Thoracic aorta (tissue), 2 donors: ENCODE data around the gene POU2AF3. TPM values are rescaled to one million over a fixed set of nuclear protein-coding genes. Genes with fewer than 3 reads are reported as not detected.

Experiments used
- ATAC-seq: fragments of 150-250 bp; one replicate; pipeline ENCODE4 v1.8.0; 2017; ENCODE audit warnings: low read depth; ENCODE audit not compliant: insufficient number of reproducible peaks, low FRiP score
- DNase-seq: peaks from one replicate; pipeline ENCODE4 v3.0.0-alpha.2; 2020; ENCODE audit warnings: low spot score
- H3K27ac ChIP-seq, 2 donors: fragments of 200-600 bp; sonication (generic); 1 replicate in 1 of 2; 2 replicates in 1 of 2; pipeline ENCODE4 v1.5.1; 2016; ENCODE audit warnings: mild to moderate bottlenecking in 2 of 2, moderate library complexity in 2 of 2
- H3K27me3 ChIP-seq: fragments of 200-600 bp; sonication (generic); replicated peaks from 2 replicates; pipeline ENCODE4 v1.6.0; 2016; ENCODE audit warnings: mild to moderate bottlenecking; ENCODE audit not compliant: insufficient read depth
- H3K36me3 ChIP-seq: fragments of 200-600 bp; sonication (generic); one replicate; pipeline ENCODE4 v1.5.1; 2016
- H3K4me1 ChIP-seq, 2 donors: fragments of 200-600 bp; sonication (generic); 1 replicate in 1 of 2; 2 replicates in 1 of 2; pipeline versions ENCODE4 v1.5.1 to v1.6.0; 2016; ENCODE audit warnings: low read depth in 2 of 2, mild to moderate bottlenecking in 1 of 2; ENCODE audit not compliant: control insufficient read depth in 1 of 2
- H3K4me3 ChIP-seq: fragments of 200-600 bp; sonication (generic); 2 replicates; pipeline ENCODE4 v1.5.1; 2016; ENCODE audit warnings: mild to moderate bottlenecking
- H3K9me3 ChIP-seq: fragments of 200-600 bp; sonication (generic); 2 replicates; pipeline ENCODE4 v1.5.1; 2016
- total RNA-seq, 2 donors: library from RNA; depleted of rRNA; stranded (reverse); fragments of >200 nt; gene quantifications; one replicate each; pipeline versions ENCODE4 v1.1.0 to v1.2.3, GENCODE V29; 2016
- TF ChIP-seq, protein P1 (sequence below): fragments of 200-600 bp; sonication (generic); IDR thresholded peaks from one replicate; pipeline ENCODE4 v1.5.1; 2019; ENCODE audit warnings: antibody characterized with exemption

Gene POU2AF3
- total RNA-seq, 2 donors from 2014 or later: 1.7 TPM; not detected in 1

DNA sequence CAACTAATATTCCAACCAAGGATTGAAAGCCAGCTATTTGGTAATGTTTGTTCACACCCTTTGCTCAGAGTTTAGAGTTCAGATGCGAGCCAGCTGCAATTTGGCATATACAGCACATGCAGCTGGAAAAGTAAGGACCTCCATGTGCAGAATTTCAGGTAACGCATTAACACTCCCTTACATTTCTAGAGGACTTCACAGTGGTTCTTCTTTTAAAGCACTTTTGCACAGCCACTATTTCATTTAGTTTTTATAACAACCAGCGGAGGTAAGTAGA, 3.4 kb downstream of the POU2AF3 start:
- Histone ChIP-seq H3K36me3 (no peaks in the 10 kb centered on the region), H3K27me3 (no peaks in the 10 kb centered on the region), H3K9me3 (no peaks in the 10 kb centered on the region), H3K4me1 (peaks cover 5 to 27% of the 10 kb centered on the region in 2 donors), H3K4me3 (no peak overlapping the region), H3K27ac (no peak overlapping the region)
- DNase-seq: no peak
- ATAC-seq: no peak
- TF ChIP-seq, protein P1, sequence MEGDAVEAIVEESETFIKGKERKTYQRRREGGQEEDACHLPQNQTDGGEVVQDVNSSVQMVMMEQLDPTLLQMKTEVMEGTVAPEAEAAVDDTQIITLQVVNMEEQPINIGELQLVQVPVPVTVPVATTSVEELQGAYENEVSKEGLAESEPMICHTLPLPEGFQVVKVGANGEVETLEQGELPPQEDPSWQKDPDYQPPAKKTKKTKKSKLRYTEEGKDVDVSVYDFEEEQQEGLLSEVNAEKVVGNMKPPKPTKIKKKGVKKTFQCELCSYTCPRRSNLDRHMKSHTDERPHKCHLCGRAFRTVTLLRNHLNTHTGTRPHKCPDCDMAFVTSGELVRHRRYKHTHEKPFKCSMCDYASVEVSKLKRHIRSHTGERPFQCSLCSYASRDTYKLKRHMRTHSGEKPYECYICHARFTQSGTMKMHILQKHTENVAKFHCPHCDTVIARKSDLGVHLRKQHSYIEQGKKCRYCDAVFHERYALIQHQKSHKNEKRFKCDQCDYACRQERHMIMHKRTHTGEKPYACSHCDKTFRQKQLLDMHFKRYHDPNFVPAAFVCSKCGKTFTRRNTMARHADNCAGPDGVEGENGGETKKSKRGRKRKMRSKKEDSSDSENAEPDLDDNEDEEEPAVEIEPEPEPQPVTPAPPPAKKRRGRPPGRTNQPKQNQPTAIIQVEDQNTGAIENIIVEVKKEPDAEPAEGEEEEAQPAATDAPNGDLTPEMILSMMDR: no peak

DNA sequence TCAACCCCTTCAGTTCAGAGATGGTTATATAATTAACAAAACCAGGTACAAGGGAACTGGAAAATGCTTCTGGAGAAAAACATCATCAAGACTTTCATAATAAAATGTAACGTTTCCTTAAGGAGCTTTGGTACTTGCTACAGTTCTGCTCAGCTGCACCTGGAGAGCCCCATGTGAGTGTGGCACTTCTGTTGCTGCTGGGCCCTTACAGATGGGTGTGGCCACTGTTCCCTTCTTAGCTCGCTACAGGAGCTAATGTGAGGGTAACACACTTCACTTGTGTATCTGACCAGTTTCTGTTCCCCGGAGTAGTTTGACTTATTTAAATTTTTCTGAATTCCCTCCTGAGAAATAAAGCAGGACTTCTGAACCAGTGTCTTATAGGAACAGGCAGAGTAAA, 4.0 kb downstream of the POU2AF3 start:
- no peak overlapping the region for H3K4me3 ChIP-seq
- TF ChIP-seq, protein P1: no peak
- ATAC-seq (no peak), DNase-seq (no peak)
- no peaks in the 10 kb centered on the region for H3K27me3 ChIP-seq
- peaks cover 5 to 27% of the 10 kb centered on the region in 2 donors for H3K4me1 ChIP-seq
- H3K27ac ChIP-seq: no peak overlapping the region
- no peaks in the 10 kb centered on the region for H3K9me3 ChIP-seq
- H3K36me3 ChIP-seq: no peaks in the 10 kb centered on the region

- TF ChIP-seq, protein P1: no peak
- ATAC-seq (no peak), DNase-seq (no peak)
- Histone ChIP-seq H3K36me3 (no peaks in the 10 kb centered on the region), H3K9me3 (no peaks in the 10 kb centered on the region), H3K4me3 (no peak overlapping the region), H3K27me3 (no peaks in the 10 kb centered on the region), H3K27ac (peak overlapping the region in 1 of 2 donors; percentile 25), H3K4me1 (peaks cover 5 to 21% of the 10 kb centered on the region in 2 donors)
Observed at GRCh38 chr11:111303461-111303860, 5.1 kb downstream of the POU2AF3 start.

- Histone ChIP-seq H3K27me3 (no peaks in the 10 kb centered on the region), H3K9me3 (no peaks in the 10 kb centered on the region), H3K4me3 (no peak overlapping the region), H3K27ac (no peak overlapping the region), H3K4me1 (peaks cover 5 to 11% of the 10 kb centered on the region in 2 donors), H3K36me3 (no peaks in the 10 kb centered on the region)
- DNase-seq (no peak), ATAC-seq (no peak)
- TF ChIP-seq, protein P1: no peak
Observed at GRCh38 chr11:111305162-111305802, 6.9 kb downstream of the POU2AF3 start.

GRCh38 chr11:111305876-111306275, 7.5 kb downstream of the POU2AF3 start:
- TF ChIP-seq, protein P1: no peak

More at GRCh38 chr11:111305876-111306275, 7.5 kb downstream of the POU2AF3 start:
- Histone ChIP-seq H3K4me1 (peaks cover 5 to 8% of the 10 kb centered on the region in 2 donors), H3K9me3 (no peaks in the 10 kb centered on the region), H3K4me3 (no peak overlapping the region), H3K27ac (no peak overlapping the region), H3K27me3 (no peaks in the 10 kb centered on the region), H3K36me3 (no peaks in the 10 kb centered on the region)
- no peak for DNase-seq
- ATAC-seq: no peak
